ENCODE data around the gene PRADC1. TPM values are rescaled to one million over a fixed set of nuclear protein-coding genes. Genes with fewer than 3 reads are reported as not detected.

PRADC1 gene
- total RNA-seq, 1 donor from 2014 or later = 77.0 TPM

DNA sequence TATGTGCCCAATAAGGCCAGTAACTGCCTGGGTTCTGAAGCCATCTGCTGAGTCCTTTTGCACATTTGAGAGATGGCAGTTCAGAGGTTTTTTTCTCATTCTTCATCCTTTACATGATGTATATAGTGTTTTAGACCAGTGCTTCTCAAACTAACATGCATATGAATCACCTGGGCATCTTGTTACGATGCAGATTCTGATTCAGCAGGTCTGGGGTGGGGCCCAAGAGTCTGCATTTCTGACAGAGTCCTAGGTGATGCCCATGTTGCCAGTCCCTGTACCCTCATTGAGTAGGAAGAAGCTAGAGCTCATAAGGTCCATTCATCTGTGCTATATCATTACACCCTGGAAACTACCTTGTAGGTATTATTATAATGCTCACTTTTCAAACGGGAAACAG lies 15.2 kb downstream of the PRADC1 start:
- Histone ChIP-seq H3K27ac (no peak overlapping the region), H3K36me3 (peaks cover 19 to 34% of the 10 kb centered on the region in 2 donors), H3K27me3 (no peaks in the 10 kb centered on the region), H3K4me3 (no peak overlapping the region), H3K4me1 (peaks cover 0 to 13% of the 10 kb centered on the region in 2 donors), H3K9me3 (no peaks in the 10 kb centered on the region)
- no peak for DNase-seq (ENCODE audit: low spot score in 2 of 2)
- intact Hi-C loops (cut with DNase I) = loop anchor here (10.0 kb wide), 1 partner anchor 393 kb away; the partner anchor contains the start of gene EXOC6B
- TF ChIP-seq, protein P1, sequence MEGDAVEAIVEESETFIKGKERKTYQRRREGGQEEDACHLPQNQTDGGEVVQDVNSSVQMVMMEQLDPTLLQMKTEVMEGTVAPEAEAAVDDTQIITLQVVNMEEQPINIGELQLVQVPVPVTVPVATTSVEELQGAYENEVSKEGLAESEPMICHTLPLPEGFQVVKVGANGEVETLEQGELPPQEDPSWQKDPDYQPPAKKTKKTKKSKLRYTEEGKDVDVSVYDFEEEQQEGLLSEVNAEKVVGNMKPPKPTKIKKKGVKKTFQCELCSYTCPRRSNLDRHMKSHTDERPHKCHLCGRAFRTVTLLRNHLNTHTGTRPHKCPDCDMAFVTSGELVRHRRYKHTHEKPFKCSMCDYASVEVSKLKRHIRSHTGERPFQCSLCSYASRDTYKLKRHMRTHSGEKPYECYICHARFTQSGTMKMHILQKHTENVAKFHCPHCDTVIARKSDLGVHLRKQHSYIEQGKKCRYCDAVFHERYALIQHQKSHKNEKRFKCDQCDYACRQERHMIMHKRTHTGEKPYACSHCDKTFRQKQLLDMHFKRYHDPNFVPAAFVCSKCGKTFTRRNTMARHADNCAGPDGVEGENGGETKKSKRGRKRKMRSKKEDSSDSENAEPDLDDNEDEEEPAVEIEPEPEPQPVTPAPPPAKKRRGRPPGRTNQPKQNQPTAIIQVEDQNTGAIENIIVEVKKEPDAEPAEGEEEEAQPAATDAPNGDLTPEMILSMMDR (IDR thresholded peaks at IDR 0.05) = no peak

DNA sequence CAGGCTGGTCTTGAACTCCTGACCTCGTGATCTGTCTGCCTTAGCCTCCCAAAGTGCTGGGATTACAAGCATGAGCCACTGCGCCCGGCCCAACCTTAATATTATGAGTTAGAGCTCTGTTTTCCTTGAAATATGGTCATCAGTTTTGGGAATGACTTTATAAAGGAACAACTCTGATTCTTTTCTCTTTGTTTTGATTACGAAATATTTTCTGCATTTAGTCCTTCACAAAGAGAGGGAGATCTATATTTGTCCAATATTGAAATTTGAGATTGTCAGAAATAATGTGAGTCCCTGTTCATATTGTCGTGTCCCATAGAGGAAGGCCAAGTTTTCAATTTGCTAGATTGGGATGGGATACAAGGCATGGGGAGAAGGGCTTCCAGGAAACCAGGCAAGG lies 15.9 kb downstream of the PRADC1 start:
- TF ChIP-seq, protein P1 (IDR thresholded peaks at IDR 0.05) = no peak
- intact Hi-C loops (cut with DNase I) = loop anchor here (10.0 kb wide), 1 partner anchor 392 kb away; the partner anchor contains the start of gene EXOC6B
- H3K36me3 ChIP-seq = peaks cover 13 to 28% of the 10 kb centered on the region in 2 donors
- no peak overlapping the region for H3K4me3 ChIP-seq
- no peak for DNase-seq (ENCODE audit: low spot score in 2 of 2)
- peaks cover 0 to 16% of the 10 kb centered on the region in 2 donors for H3K4me1 ChIP-seq
- H3K27me3 ChIP-seq = no peaks in the 10 kb centered on the region
- no peak overlapping the region for H3K27ac ChIP-seq
- no peaks in the 10 kb centered on the region for H3K9me3 ChIP-seq

DNA sequence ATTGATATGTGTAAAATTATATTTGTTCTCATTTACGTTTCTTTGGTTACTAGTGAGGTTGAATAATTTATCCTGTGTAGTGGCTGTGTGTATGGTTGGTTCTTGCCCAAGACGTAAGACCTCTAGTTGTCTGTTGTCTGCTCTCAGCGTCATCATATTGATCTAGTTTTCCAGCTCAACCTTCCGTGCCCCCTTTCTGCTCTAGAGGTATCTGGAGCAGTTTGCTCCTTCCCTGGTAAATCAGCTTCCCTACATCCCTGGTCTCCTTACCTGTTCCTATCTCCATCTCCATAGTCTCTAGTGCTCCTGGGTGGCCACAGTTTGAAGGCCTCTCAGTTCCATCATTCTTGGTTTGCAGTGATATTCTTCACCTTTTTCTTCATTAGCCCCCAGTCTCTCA lies 17.8 kb downstream of the PRADC1 start:
- peaks cover 0 to 20% of the 10 kb centered on the region in 2 donors for H3K4me1 ChIP-seq
- no peaks in the 10 kb centered on the region for H3K27me3 ChIP-seq
- H3K27ac ChIP-seq = peak overlapping the region in 1 of 2 donors; percentile 68
- peaks cover under 1 to 11% of the 10 kb centered on the region in 2 donors for H3K36me3 ChIP-seq
- intact Hi-C loops (cut with DNase I) = loop anchor here (10.0 kb wide), 1 partner anchor 390 kb away; the partner anchor contains the start of gene EXOC6B
- H3K9me3 ChIP-seq = no peaks in the 10 kb centered on the region
- DNase-seq (ENCODE audit: low spot score in 2 of 2) = no peak
- peak overlapping the region; percentile 79 to 84 for H3K4me3 ChIP-seq
- TF ChIP-seq, protein P1 (IDR thresholded peaks at IDR 0.05) = no peak

DNA sequence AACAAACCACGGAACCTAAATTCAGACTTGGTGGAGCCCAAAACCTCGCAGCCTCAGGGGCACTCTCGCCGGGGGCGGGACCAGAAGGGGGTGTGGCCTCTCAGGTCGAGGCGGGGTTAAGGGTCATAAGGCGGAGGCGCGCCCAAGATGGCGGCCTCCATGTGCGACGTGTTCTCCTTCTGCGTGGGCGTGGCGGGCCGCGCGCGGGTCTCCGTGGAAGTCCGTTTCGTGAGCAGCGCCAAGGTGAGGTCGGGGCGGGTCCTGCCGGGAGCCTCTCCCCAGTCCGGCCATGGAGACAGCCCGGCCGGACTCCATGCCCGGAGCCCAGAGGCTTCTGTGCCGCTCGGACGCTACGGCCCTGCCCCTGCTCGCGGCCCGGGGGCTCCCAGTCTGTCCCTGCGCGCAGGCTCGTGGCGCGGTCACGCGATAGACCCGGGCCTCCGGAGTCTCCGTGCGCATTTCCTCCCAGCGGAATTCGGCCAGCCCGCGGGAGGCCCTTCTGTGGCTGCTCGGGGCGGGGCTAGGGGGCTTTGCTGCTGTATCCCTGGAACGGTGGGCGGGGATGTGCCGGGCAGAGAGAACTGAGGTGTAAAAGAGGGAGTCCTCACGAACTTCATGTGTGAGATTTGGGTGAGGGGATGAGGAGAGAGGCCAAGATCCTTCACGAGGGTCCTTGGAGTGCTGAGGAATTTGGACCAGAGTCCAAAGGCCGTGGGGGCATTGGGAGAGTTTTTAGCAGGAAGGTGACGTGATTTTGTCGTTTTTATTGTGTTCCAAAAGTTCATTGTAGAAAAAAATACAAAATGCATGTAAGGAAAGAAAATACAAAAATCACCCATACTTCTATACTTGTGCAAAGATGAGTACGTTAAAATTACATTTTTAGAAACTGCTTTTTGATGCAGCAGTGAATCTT lies 18.7 kb downstream of the PRADC1 start, which contains the start of gene SMYD5:
TSS of gene SMYD5 (plus strand) at position 126 of the 916 bp plus-strand sequence. CDS start at position 148, 22 bp downstream.
- H3K36me3 ChIP-seq = peaks cover 0 to 3% of the 10 kb centered on the region in 2 donors
- H3K27ac ChIP-seq = peak within 1 kb of the TSS; percentile 81 to 83
- peak within 1 kb of the TSS; percentile 79 to 84 for H3K4me3 ChIP-seq
- DNase-seq (ENCODE audit: low spot score in 2 of 2) = peak; percentile 40 to 92
- H3K4me1 ChIP-seq = peaks cover 0 to 20% of the 10 kb centered on the region in 2 donors
- H3K27me3 ChIP-seq = no peaks in the 10 kb centered on the region
- H3K9me3 ChIP-seq = no peaks in the 10 kb centered on the region
- TF ChIP-seq, protein P1 (IDR thresholded peaks at IDR 0.05) = no peak
- intact Hi-C loops (cut with DNase I) = loop anchor here (1.0 to 10.0 kb wide), 6 partner anchors 20 to 390 kb away; partner anchors contain the start of genes CCT7, EXOC6B, RAB11FIP5 and SFXN5

DNA sequence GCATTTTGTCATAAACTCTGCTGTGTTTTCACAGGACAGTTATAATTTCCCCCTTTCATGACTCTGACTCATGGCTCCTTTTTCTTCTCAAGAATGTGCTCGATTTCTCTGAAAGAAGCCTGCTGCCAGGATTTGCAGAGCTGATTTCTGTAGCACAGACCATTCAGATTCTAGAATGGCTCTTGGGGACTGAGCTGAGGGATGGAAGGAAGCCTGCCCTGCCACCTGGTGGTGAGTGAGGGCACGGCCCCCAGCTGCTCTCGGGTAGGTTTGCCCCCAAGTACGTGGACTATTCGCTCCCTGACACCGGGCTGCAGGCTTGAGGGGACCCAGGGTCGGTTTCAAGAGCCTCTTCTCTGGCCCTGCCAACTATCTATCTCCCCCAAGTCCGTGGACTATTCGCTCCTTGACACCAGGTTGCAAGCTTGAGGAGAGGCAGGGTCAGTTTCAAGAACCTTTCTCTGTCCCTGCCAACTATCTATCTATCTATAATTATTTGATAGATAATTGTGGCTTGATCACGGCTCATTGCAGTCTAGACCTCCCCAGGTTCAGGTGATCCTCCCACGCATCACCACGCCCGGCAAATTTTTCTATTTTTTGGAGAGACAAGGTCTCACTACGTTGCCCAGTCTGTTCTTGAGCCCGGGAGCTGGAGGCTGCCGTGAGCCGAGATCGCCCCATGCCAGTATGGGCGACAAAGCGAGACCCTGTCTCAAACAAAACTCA lies 20.4 kb downstream of the PRADC1 start:
- DNase-seq (ENCODE audit: low spot score in 2 of 2) = peak; percentile 19 to 92
- no peaks in the 10 kb centered on the region for H3K36me3 ChIP-seq
- H3K27ac ChIP-seq = peak overlapping the region; percentile 81 to 83
- peaks cover 0 to 20% of the 10 kb centered on the region in 2 donors for H3K4me1 ChIP-seq
- H3K4me3 ChIP-seq = peak overlapping the region in 1 of 2 donors; percentile 12
- TF ChIP-seq, protein P1 (IDR thresholded peaks at IDR 0.05) = peak; percentile 87 to 92 (median 88)
- no peaks in the 10 kb centered on the region for H3K27me3 ChIP-seq
- no peaks in the 10 kb centered on the region for H3K9me3 ChIP-seq
- intact Hi-C loops (cut with DNase I) = loop anchor here (1.0 to 10.0 kb wide), 5 partner anchors 35 to 388 kb away; partner anchors contain the start of genes EXOC6B and RAB11FIP5
